Left ventricle myocardium inferior (tissue), 1 donor: Measurements from ENCODE around the gene EIF4G2. TPM values are rescaled to one million over a fixed set of nuclear protein-coding genes. Genes with fewer than 3 reads are reported as not detected.

Experiments used
- DNase-seq: peaks from one replicate; pipeline ENCODE4 v3.0.0-alpha.2; 2020
- H3K27ac ChIP-seq: fragments of 200-600 bp; replicated peaks from 2 replicates; pipeline ENCODE4 v1.8.0; 2021
- H3K27me3 ChIP-seq: fragments of 200-600 bp; 2 replicates; pipeline ENCODE4 v1.8.0; 2021; ENCODE audit warnings: low read depth
- H3K36me3 ChIP-seq: fragments of 200-600 bp; 2 replicates; pipeline ENCODE4 v1.8.0; 2021
- H3K4me1 ChIP-seq: fragments of 200-600 bp; 2 replicates; pipeline ENCODE4 v1.8.0; 2021
- H3K4me3 ChIP-seq: fragments of 200-600 bp; 2 replicates; pipeline ENCODE4 v1.8.0; 2021; ENCODE audit warnings: mild to moderate bottlenecking, moderate library complexity
- H3K9me3 ChIP-seq: fragments of 200-600 bp; replicated peaks from 2 replicates; pipeline ENCODE4 v1.8.0; 2021
- intact Hi-C: fragments of 100-400 bp; cut with micrococcal nuclease; formaldehyde crosslinking; loops from one replicate; pipeline ENCODE4 v1.11.0; 2022
- total RNA-seq: library from RNA; stranded (reverse); fragmentation: NEBNext Ultra II Directional; extraction: Animal tissue kit (Norgen Biotek cat#: 25700); gene quantifications from one replicate; pipeline ENCODE4 v1.2.1, GENCODE V29; 2021
- TF ChIP-seq, protein P1 (sequence below): fragments of 200-600 bp; IDR thresholded peaks from 2 replicates; pipeline ENCODE4 v1.8.0; 2021; ENCODE audit warnings: antibody characterized with exemption, mild to moderate bottlenecking, borderline replicate concordance
- donor health status: DM: no; HTN: yes; CAD: no; lungs with severe emphysema.

Gene EIF4G2
- total RNA-seq, 1 donor from 2014 or later = 760 TPM

GRCh38 chr11:10847960-10848860, 39.5 kb upstream of the EIF4G2 start:
- DNase-seq = no peak
- intact Hi-C loops = no loop called here
- no peaks in the 10 kb centered on the region for H3K27me3 ChIP-seq
- H3K4me1 ChIP-seq = peaks cover 37% of the 10 kb centered on the region
- no peak overlapping the region for H3K4me3 ChIP-seq
- peak overlapping the region; percentile 43 for H3K27ac ChIP-seq
- H3K9me3 ChIP-seq = no peaks in the 10 kb centered on the region
- TF ChIP-seq, protein P1, sequence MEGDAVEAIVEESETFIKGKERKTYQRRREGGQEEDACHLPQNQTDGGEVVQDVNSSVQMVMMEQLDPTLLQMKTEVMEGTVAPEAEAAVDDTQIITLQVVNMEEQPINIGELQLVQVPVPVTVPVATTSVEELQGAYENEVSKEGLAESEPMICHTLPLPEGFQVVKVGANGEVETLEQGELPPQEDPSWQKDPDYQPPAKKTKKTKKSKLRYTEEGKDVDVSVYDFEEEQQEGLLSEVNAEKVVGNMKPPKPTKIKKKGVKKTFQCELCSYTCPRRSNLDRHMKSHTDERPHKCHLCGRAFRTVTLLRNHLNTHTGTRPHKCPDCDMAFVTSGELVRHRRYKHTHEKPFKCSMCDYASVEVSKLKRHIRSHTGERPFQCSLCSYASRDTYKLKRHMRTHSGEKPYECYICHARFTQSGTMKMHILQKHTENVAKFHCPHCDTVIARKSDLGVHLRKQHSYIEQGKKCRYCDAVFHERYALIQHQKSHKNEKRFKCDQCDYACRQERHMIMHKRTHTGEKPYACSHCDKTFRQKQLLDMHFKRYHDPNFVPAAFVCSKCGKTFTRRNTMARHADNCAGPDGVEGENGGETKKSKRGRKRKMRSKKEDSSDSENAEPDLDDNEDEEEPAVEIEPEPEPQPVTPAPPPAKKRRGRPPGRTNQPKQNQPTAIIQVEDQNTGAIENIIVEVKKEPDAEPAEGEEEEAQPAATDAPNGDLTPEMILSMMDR = no peak
- H3K36me3 ChIP-seq = peaks cover 23% of the 10 kb centered on the region

GRCh38 chr11:10846660-10847059, 37.9 kb upstream of the EIF4G2 start:
- DNase-seq = no peak
- Histone ChIP-seq H3K27ac (peak overlapping the region; percentile 55), H3K4me1 (peaks cover 28% of the 10 kb centered on the region), H3K27me3 (no peaks in the 10 kb centered on the region), H3K4me3 (no peak overlapping the region), H3K36me3 (peaks cover 8% of the 10 kb centered on the region), H3K9me3 (no peaks in the 10 kb centered on the region)
- TF ChIP-seq, protein P1 = no peak
- intact Hi-C loops = no loop called here

GRCh38 chr11:10845589-10845988, 36.9 kb upstream of the EIF4G2 start:
- H3K4me3 ChIP-seq = no peak overlapping the region
- H3K27me3 ChIP-seq = no peaks in the 10 kb centered on the region
- H3K9me3 ChIP-seq = no peaks in the 10 kb centered on the region
- TF ChIP-seq, protein P1 = no peak
- DNase-seq = no peak
- no peaks in the 10 kb centered on the region for H3K36me3 ChIP-seq
- H3K27ac ChIP-seq = peak overlapping the region; percentile 55
- intact Hi-C loops = no loop called here
- peaks cover 23% of the 10 kb centered on the region for H3K4me1 ChIP-seq

- intact Hi-C loops = no loop called here
- Histone ChIP-seq H3K4me3 (no peak overlapping the region), H3K27me3 (no peaks in the 10 kb centered on the region), H3K4me1 (peaks cover 23% of the 10 kb centered on the region), H3K36me3 (no peaks in the 10 kb centered on the region), H3K9me3 (no peaks in the 10 kb centered on the region), H3K27ac (peak overlapping the region; percentile 55)
- TF ChIP-seq, protein P1 = no peak
- no peak for DNase-seq
Observed at GRCh38 chr11:10844796-10845195, 36.1 kb upstream of the EIF4G2 start.

- H3K4me3 ChIP-seq = no peak overlapping the region
- no peaks in the 10 kb centered on the region for H3K36me3 ChIP-seq
- H3K27me3 ChIP-seq = no peaks in the 10 kb centered on the region
- no peak for DNase-seq
- TF ChIP-seq, protein P1 = no peak
- H3K4me1 ChIP-seq = peaks cover 23% of the 10 kb centered on the region
- peak overlapping the region; percentile 55 for H3K27ac ChIP-seq
- no peaks in the 10 kb centered on the region for H3K9me3 ChIP-seq
- intact Hi-C loops = no loop called here
Observed at GRCh38 chr11:10844356-10844755, 35.6 kb upstream of the EIF4G2 start.
